ENCODE data around the gene TYW5. TPM values are rescaled to one million over a fixed set of nuclear protein-coding genes. Genes with fewer than 3 reads are reported as not detected.

TYW5 gene
- total and polyA plus RNA-seq, 2 of the 13 experiments (the other 11 are each of a cell fraction or from before 2014, with no cell fraction given) = 8.3 to 14.6 TPM

- no peak for TF ChIP-seq SMAD1 (CRISPR knock-in tag; IDR thresholded peaks at IDR 0.05; ENCODE audit: borderline replicate concordance, low read depth)
- TF ChIP-seq ATF5 (CRISPR knock-in tag; IDR thresholded peaks at IDR 0.05; ENCODE audit: low read depth) = no peak
- TF ChIP-seq, protein P1, sequence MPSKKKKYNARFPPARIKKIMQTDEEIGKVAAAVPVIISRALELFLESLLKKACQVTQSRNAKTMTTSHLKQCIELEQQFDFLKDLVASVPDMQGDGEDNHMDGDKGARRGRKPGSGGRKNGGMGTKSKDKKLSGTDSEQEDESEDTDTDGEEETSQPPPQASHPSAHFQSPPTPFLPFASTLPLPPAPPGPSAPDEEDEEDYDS (CRISPR knock-in tag; IDR thresholded peaks at IDR 0.05) = no peak
- TF ChIP-seq ZSCAN30 (CRISPR knock-in tag; IDR thresholded peaks at IDR 0.05) = no peak
- no peak for TF ChIP-seq ZNF253 (CRISPR knock-in tag; IDR thresholded peaks at IDR 0.05; ENCODE audit: borderline replicate concordance)
- no peak for TF ChIP-seq ZNF879 (CRISPR knock-in tag; IDR thresholded peaks at IDR 0.05)
- no peak for TF ChIP-seq ZNF326 (CRISPR knock-in tag; IDR thresholded peaks at IDR 0.05; ENCODE audit: borderline replicate concordance)
- TF ChIP-seq ATF7 (IDR thresholded peaks at IDR 0.05) = no peak
- no peak for TF ChIP-seq ATF7 (CRISPR knock-in tag; IDR thresholded peaks at IDR 0.05)
- no peak for TF ChIP-seq ZNF572 (CRISPR knock-in tag; IDR thresholded peaks at IDR 0.05)
- no peak for TF ChIP-seq ZSCAN25 (CRISPR knock-in tag; IDR thresholded peaks at IDR 0.05)
- TF ChIP-seq, protein P2, sequence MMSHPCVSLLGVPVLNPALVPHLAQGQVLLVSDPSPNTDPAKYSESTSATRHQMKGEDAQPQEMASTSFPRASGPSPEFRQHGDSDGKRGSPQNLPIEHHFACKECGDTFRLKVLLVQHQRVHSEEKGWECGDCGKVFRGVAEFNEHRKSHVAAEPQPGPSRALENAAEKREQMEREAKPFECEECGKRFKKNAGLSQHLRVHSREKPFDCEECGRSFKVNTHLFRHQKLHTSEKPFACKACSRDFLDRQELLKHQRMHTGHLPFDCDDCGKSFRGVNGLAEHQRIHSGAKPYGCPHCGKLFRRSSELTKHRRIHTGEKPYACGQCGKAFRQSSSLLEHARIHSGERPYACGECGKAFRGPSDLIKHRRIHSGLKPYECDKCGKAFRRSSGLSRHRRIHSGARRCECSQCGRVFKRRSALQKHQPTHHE (CRISPR knock-in tag; IDR thresholded peaks at IDR 0.05; ENCODE audit: borderline replicate concordance) = no peak
- no peak for TF ChIP-seq HIC2 (CRISPR knock-in tag; IDR thresholded peaks at IDR 0.05; ENCODE audit: low read depth)
- no peak for TF ChIP-seq ZBTB7B (CRISPR knock-in tag; IDR thresholded peaks at IDR 0.05)
Observed at GRCh38 chr2:199982126-199982843, 27.0 kb upstream of the TYW5 start (continued).
